Endothelial cell of umbilical vein (primary cell): Measurements from ENCODE around the gene PCBP4.

ENCODE experiments used
- FOS ChIP-seq: IDR thresholded peaks from 2 replicates; pipeline ENCODE4 v1.6.1; 2011; ENCODE audit warnings: mild to moderate bottlenecking, low read length, moderate library complexity, borderline replicate concordance; ENCODE audit not compliant: insufficient read depth
- GATA2 ChIP-seq: IDR thresholded peaks from 2 replicates; pipeline ENCODE4 v1.7.0; 2011; ENCODE audit warnings: low read depth, mild to moderate bottlenecking, moderate library complexity, mixed read lengths, low read length; ENCODE audit not compliant: insufficient read length, insufficient read depth
- JUN ChIP-seq: IDR thresholded peaks from 2 replicates; pipeline ENCODE4 v1.6.1; 2011; ENCODE audit warnings: borderline replicate concordance, low read depth; ENCODE audit not compliant: insufficient read length, insufficient read depth
- MYC ChIP-seq: IDR thresholded peaks from one replicate; pipeline ENCODE4 v1.6.1; 2011; ENCODE audit warnings: mild to moderate bottlenecking, low read depth, low read length
- POLR2A ChIP-seq: IDR thresholded peaks from 2 replicates; pipeline ENCODE4 v1.6.1; 2012; ENCODE audit warnings: low read depth, mild to moderate bottlenecking, control low read depth, low read length
- POLR2AphosphoS5 ChIP-seq: IDR thresholded peaks from 2 replicates; pipeline ENCODE4 v1.6.1; 2012; ENCODE audit warnings: low read depth, mild to moderate bottlenecking, control low read depth, low read length, moderate library complexity; ENCODE audit not compliant: insufficient read depth
- TF ChIP-seq, protein P1 (sequence below), 2 donors: IDR thresholded peaks; 1 replicate in 1 of 2; 2 replicates in 1 of 2; pipeline ENCODE4 v1.5.1; 2011; ENCODE audit warnings: low read length in 2 of 2, mild to moderate bottlenecking in 2 of 2, moderate library complexity in 2 of 2, control low read depth in 1 of 2, inconsistent platforms in 1 of 2, low read depth in 1 of 2; ENCODE audit not compliant: insufficient read depth in 1 of 2; ENCODE audit errors: extremely low read depth in 1 of 2
- TF ChIP-seq, protein P2 (sequence below): IDR thresholded peaks from 2 replicates; pipeline ENCODE4 v1.6.1; 2011; ENCODE audit not compliant: insufficient read depth, insufficient read length

DNA sequence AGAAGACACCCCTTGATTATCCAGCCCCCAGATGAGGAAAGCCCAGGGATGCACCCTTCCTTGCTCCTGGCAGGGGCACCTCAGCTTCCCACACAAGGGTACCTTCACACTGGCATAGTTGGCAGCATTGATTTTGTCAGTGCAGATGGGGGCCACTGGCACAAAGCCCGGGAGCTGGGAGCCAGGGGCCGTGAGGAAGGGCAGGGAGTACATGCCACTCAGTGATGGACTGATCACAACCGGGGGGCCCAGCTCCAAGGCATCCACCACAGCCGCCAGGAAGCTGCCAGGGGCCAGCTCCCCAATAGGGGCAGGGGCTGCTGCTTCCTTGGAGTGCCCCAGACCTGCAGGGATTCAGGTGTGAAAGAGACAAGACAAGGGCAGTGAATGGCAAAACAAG, 2.6 kb upstream of the PCBP4 start:
- TF ChIP-seq MYC (no peak), POLR2A (no peak), POLR2AphosphoS5 (no peak), FOS (no peak), JUN (no peak), GATA2 (no peak)
- TF ChIP-seq, protein P1, sequence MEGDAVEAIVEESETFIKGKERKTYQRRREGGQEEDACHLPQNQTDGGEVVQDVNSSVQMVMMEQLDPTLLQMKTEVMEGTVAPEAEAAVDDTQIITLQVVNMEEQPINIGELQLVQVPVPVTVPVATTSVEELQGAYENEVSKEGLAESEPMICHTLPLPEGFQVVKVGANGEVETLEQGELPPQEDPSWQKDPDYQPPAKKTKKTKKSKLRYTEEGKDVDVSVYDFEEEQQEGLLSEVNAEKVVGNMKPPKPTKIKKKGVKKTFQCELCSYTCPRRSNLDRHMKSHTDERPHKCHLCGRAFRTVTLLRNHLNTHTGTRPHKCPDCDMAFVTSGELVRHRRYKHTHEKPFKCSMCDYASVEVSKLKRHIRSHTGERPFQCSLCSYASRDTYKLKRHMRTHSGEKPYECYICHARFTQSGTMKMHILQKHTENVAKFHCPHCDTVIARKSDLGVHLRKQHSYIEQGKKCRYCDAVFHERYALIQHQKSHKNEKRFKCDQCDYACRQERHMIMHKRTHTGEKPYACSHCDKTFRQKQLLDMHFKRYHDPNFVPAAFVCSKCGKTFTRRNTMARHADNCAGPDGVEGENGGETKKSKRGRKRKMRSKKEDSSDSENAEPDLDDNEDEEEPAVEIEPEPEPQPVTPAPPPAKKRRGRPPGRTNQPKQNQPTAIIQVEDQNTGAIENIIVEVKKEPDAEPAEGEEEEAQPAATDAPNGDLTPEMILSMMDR (IDR thresholded peaks at IDR 0.05; ENCODE audit: extremely low read depth in 1 of 2, insufficient read depth in 1 of 2, low read depth in 1 of 2, low read length in 2 of 2): no peak
- TF ChIP-seq, protein P2, sequence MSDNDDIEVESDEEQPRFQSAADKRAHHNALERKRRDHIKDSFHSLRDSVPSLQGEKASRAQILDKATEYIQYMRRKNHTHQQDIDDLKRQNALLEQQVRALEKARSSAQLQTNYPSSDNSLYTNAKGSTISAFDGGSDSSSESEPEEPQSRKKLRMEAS: no peak
